HG02642 (cell line): ENCODE results near the gene MAN2B2.
"Not testable (repeated sequence)": the region's sequence is repeated elsewhere in the genome, so short reads cannot be mapped to it uniquely, and the experiment has no call there.

Source experiments
- ATAC-seq: cut with Tn5 transposase; IDR thresholded peaks from one replicate; pipeline ENCODE4 v1.9.1; 2021; ENCODE audit warnings: mild to moderate bottlenecking; ENCODE audit not compliant: unreplicated experiment, poor library complexity

Gene MAN2B2

DNA sequence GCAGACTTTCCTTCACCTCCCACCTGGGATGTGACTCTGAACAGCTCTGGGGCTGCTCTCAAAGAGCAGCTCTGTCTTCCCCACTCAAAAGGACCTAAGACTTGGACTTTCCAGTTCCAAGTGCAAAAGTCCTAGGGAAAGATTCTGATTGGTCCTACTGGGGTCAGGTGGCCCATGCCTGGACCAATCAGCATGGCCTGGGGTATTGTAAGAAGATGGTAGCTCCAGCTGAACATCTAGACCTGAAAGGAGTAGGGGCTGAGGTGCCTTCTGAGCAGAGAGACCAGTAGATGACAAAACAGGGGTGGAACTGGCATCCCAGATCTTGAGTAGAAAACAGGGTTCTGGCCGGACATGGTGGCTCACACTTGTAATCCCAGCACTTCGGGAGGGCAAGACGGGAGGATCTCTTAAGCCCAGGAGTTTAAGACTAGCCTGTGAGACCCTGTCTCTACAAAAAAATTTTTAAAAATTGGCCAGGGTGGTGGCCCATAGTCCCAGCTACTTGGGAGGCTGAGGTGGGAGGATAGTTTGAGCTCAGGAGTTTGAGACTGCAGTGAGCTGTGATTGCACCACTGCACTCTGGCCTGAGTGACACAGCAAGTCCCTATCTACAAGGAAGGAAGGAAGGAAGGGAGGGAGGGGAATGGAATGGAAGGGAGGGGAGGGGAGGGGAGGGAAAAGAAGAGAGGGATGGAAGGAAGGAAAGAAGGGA lies 38.1 kb downstream of the MAN2B2 start:
- ATAC-seq = no peak

DNA sequence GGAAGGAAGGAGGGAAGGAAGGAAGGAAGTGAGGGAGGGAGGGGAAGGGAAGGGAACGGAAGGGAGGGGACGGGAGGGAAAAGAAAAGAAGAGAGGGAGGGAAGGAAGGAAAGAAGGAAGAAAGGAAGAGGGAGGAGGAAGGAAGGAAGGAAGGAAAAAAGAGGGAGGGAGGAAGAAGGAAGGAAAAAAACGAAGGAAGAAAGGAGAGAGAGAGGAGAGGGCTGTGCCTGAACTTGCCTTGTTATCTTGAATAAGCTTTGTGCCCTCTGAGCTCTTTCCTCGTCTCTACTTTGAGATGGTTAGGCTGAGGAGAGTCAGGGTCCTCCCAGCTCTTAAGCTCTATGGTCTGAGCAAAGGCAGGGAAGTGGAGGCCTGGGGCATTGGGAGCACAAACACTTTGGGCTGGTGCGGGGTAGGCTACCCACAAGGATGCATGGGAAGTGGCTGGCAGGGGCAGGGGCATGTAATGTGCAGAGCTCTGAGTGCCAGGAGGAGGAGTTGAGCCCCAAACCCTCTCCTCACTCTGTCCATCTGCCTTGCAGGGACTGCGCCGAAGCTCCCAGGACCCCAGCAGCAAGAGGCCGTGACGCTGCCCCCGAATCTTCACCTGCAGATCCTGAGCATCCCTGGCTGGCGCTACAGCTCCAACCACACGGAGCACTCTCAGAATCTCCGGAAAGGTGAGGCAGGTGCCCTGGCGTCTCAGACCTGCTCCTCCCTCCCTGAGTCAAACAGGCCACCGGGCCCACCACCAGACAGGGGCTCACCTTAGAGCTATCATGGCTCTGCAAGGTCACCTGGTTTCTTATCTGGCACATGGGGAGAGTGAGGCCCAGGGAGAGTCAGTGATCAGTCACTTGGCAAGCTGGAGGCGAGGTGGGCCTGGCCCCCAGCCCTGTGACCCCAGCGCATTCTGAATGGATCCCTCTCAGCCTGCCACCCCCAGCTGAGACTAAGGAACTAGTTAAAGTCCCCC lies 39.0 kb downstream of the MAN2B2 start:
- ATAC-seq = no peak

DNA sequence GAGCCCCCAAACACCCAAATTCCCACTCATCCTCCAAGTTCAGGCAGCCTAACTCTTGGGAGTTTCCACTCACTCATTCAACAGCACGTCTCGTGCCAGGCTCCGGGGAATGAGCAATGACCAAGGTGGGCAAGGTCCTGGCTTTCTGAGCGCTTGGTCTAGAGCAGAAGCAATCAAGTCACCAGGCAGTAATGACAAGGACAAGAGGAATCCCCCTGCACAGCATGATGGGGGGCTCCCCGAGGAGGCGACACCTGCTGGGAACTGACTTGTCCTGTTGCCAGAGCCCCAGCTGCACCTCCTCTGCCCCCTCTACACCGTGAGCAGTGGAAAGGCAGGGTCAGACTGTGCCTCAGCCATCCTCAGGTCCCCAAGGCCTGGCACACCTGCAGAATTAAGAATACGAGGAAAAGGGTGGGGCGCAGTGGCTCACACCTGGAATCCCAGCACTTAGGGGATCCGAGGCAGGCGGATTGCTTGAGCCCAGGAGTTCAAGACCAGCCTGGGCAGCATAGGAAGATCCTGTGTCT lies 39.8 kb downstream of the MAN2B2 start:
- ATAC-seq = no peak

DNA sequence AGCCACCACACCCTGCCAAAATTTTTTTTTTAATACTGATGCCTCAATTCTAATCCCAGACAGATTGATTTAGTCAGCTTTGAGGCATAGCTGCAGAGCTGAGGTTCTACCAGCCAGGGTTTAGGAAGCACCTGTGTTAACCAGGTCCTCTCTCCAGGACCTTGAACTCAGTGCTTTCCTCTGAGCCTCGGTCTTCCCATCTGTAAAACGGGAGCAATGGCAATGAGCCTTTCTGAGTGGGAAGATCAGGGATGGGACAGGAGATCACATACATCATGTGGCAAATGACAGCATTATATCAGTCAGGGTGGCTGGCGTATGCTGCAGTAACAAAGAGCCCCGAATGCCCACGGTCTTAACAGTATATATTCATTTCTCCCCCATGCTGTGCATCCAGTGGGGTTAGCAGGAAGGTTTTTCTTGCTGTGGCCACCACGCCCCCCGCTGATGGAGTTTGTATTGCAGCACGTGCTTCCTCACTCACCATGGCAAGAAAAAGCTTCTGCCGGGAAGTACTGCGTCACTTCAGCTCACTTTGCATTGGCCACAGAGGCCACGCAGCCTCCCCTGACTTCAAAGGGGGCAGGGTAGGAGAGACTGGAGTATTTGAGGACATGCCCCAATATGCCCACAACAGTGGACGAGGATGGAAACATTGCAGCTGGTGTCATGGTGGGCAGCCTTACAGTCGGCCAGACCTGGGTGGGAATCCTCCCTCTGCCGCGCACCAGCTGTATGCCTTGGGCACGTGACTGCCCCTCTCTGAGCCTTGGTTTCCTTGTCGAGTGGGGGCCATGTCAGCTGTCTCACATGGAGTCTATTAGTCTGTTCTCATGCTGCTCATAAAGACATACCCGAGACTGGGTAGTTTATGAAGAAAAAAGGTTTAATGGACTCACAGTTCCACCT lies 41.4 kb downstream of the MAN2B2 start:
- no peak for ATAC-seq

DNA sequence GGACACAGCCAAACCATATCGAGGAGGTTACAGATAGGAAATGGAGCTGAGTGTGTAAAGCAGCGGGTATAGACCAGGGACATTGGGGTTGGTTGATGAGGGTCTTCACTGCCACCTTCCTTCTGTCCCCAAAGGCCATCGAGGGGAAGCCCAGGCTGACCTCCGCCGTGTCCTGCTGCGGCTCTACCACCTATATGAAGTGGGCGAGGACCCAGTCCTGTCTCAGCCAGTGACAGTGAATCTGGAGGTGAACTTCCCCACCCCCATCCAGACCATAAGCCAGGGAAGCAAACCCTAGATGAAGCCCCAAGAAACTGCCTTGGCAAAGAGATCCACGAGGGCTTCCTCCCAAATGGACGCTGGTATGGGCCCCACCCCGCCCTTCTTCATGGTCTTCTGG lies 42.3 kb downstream of the MAN2B2 start:
- no peak for ATAC-seq

DNA sequence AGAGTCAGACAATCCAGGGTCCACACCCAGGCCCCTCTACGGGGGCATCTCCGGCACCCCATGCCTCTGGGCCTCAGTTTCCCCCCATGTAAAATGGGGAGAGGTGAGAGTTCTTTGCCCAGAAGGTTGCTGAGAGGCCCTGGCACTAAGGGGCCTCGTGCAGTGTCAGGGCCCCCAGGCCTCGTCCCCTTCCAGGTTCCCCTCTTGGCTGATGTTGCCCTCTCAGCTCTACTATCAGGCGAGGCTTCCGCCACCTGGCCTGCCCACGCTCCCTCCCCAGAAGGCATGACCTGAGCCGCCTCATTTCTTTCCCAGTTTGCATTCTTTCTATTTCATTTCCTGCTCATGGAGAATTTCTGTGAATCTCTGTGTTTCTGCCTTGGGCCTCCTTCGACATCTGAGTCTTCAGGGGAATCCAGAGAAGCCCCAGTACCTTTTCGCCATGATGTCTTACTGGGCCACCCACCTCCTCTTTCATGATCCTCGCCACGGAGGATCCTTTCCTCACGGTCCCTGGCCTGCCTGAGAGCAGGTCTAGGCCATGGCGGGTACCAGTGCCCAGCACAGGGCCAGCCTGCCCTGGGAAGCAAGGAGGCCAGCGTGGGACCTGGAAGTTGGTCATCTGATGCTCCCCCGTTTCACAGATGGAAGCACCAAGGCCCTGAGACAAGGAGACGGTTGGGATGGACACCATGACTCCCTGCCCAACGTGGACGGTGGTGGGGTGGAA lies 43.6 kb downstream of the MAN2B2 start:
- no peak for ATAC-seq

DNA sequence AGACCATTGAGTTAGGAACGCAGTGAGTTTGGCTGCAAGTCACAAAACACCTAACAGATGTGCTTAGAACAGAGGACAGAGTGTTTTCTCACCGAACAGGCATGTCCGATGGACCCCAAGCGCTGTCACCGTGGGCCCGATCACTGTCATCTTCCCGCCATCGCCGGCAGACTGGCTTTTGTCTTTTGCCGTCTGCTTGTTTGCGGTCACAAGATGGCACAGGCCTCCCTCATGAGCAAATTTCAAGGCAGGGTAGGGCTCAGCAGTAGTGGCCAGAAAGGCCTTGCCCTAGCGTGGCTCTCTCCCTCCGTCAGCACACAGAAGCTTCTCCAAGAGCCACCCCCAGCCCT lies 44.1 kb downstream of the MAN2B2 start:
- ATAC-seq = no peak

DNA sequence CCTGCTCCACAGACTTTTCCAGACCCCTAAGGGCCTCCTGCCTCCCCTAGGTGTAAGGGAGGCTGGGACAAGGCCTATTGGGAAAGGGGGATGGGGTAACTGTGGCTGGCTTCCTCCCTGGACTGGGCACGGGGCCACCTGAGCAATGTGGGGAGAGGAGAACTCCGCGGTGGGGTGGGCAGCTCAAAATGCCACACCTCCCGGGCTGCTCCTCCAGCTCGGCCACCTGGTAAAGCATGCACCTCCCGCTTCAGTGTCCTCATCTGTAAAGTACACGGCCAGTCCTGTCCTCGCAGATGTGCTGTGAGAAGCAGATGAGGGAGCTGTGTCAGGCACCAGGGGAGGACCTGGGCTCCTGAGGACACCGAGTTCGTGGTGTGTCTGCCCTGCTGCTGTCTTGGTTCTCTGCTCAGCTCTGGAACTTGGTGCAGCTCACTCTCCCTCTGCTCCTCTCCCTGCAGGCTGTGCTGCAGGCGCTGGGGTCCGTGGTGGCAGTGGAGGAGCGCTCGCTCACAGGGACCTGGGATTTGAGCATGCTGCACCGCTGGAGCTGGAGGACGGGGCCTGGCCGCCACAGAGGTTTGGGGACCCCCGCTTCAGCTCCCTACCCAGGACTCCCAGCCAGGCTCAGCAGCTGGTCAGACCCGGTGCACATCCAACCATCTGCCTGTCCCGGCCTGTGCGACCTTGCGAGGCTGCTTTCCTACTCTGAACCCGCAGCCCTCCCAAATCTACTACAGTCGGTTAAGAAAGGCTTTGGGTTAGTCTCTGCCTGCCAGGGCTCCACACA lies 44.7 kb downstream of the MAN2B2 start:
- ATAC-seq = no peak

DNA sequence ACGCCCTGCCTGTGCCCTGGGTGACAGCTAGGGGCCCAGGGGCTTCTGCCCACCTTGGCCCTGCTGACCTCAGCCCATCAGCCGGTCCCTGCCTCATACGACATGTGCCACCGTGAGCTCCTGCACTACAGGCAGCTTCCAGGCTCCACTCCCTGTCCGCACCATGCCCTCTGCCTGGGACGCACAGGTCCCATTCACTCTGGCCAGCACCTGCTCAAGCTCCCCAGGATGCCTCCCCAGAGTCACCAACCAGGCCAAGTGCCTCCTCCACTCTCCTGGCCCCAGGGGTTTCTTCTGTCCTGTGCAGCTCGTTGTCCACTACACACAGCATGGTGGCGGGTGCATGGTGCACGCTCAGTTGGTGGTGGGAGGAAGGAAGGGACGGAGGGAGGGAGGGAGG lies 45.3 kb downstream of the MAN2B2 start:
- no peak for ATAC-seq

DNA sequence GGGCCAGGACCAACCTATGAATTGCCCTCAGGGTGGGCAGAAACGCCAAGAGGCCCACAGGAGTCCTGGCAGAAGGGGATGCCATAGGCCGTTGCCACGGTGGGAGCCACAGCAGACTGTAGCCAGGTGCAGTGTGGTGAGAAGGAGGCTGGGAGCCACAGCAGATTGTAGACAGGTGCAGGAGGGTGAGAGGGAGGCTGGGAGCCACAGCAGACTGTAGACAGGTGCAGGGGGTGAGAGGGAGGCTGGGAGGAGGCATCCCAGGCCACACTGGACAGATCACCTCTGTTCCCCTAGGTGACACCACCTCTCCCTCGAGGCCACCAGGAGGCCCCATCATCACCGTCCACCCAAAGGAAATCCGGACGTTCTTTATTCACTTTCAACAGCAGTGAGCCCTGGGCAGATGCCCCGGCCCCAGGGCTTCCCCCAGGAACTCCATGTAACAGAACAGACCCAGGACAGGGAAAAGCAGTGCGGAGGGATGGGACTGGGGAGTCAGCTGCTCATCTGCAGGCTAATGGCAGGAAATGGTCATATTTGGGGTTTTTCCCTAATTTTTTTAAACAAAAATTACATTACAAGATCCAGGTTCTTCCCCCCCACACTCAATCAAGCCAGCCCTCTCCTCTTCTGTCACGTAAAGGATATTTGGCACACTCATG lies 46.0 kb downstream of the MAN2B2 start:
- ATAC-seq = no peak

DNA sequence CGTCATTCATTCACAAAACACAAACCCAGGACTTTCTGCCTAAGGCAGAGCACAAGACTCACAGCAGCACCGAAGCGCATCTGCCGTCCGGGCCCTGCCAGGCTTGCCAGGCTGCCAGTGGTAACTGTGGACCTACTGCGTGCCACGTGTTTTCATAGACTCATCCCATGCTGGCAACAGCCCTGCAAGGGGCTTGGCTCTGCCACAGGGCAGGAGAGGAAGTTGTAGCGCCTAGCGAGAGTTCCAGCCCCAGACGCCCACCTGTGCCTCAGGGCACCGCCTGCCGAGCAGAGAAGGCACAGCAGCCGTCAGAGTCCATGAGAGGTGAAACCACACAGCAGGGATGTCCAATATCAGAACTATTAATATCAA lies 46.6 kb downstream of the MAN2B2 start:
- no peak for ATAC-seq

DNA sequence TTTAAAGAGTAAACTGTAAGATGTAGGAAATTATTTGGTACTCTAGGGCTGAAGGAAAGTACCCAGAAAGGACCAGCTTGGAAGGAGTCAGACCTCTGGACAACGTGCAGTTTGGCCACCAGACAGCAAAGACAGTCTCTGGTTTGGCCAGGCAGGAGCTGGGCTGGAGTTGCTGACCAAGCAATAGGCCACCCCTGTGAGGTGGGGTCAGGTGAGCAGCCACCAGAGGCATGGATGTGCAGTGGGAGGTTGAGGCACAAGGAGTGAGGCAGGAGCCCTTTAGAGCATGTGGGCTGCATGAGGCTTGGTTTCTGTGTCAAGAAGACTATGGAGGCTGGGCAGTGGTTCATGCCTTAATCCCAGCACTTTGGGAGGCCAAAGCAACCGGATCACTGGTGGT lies 47.8 kb downstream of the MAN2B2 start:
- no peak for ATAC-seq

DNA sequence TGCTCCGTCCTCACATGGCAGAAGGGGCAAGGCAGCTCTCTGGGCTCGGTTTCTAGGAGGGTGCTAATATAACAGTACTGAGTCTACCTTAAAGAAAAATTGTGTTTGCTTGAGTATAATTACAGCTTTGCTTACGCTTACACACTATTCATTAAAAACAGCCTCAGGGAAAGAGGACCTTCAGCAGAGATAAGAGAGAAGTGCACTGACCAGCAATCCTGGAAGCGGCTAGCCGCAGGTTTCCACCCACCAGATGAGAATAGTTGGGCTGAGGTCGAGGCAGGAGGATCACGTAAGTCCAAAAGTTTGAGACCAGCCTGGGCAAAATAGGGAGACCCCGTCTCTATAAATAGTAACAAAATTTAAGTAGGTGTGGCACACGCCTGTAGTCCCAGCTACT lies 50.3 kb downstream of the MAN2B2 start:
- ATAC-seq = no peak

DNA sequence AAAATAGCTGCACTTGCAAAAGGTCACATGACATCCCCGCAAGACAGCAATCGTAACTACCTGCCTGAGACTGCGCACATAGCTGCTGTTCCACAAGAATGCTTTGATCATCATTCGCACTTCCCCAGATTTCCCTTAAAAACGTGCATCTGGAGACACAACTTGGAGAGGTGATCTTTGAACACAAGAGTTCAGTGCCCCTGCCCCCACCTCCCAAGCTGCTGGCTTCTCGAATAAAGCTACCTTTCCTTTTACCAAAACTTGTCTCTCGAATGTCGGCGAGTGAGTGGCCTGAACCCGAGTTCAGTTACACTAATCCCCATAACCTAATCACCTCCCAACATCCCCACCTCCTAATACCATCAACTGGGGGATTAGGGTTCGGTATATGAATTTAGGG lies 51.1 kb downstream of the MAN2B2 start:
- no peak for ATAC-seq

DNA sequence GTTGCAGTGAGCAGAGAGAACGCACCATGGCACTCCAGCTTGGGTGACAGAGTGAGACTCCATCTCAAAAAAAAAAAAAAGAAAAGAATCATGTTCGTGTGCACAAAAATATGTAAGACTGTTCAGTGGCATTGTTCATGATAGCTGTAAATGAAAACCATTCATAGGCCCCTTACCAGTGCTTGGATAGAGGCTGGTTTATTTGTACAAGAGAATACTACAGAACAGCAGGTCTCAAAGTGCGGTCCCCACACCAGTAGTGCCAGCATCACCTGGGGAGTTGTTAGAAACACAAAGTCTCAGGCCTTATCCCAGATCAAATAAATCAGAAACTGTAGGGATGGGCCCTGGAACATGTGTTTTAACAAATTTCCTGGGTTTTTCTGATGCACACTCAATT lies 52.8 kb downstream of the MAN2B2 start:
- no peak for ATAC-seq

DNA sequence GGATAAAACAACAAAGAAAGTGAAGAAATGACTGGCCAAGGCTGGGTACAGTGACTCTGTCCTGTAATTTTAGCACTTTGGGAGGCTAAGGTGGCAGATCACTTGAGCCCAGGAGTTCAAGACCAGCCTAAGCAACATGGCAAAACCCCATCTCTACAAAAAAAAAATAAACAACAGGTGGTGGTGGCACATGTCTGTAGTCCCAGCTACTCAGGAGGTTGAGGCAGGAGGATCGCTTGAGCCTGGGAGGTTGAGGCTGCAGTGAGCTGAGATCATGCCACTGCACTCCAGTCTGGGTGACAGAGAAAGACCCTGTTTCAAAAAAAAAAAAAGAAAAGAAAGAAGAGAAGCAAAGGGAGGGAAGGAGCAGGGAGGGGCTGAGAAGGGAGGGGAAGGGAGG lies 53.5 kb downstream of the MAN2B2 start:
- not testable (repeated sequence) for ATAC-seq

DNA sequence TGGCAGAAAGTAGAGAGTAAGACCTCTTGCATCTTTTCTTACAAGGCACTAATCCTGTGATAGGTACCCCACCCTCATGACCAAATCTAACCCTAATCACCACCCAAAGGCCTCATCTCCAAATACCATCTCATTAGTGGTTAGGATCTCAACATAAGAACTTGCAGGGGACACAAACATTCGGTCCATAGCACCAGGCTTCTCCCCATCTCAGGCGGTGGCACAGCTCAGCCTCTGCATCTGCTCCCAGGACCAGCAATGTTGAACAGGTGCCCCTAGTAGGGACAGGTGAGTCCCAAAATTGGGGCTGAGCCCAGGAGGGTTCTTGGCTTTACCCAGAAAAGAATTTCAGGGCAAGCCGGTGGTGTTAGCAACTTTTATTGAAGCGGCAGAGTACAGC lies 57.1 kb downstream of the MAN2B2 start:
- ATAC-seq = no peak

DNA sequence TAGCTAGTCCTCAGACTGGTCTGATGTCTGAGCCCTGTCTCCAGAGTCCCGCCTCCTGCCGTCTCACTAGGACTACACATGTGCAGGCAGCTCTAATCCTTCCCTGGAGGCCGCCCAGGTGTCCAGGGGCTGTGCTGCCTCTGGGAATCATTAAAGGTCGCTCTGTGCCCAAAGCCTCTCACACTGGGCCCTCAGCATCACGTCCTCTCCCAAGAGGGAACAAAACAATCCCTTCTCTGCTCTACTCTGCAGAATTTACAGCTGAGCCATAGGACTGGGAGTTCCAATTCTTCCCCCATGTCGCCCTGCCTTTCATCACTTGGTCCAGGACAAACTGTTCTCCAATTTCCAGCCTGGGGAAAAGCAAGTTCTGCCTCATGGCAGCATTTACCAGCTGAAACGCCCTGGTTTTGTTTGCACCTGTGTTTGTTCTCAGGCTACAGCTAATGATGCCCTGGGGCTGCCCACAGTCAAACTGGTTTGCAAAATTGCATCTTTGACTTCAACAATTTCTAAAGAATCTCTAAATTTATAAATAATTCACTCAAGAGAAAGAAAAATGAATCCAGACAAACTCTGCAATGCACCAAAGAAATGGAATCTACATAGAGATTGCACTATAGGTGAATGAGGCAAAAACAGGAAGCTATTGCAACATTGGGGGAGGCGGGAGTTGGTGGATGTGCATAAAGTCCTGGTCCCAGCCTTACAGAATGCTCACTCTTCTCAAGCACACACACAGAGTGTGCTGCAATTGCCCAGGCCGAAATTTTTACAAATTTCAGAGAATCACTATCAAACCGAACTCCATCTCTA lies 58.3 kb downstream of the MAN2B2 start:
- ATAC-seq = no peak
